GM23338 (cell line): Measurements from ENCODE around the gene SLITRK6.

Experiments used
- CREB1 ChIP-seq: fragments of 250-450 bp; sonication (Bioruptor Pico); IDR thresholded peaks from 2 replicates; pipeline ENCODE4 v1.5.0; 2020; ENCODE audit warnings: low read depth, mild to moderate bottlenecking, moderate library complexity
- CTCF ChIP-seq, 2 experiments: fragments of 200-600 bp in 1 of 2; sonication (generic) in 1 of 2; conservative IDR thresholded peaks; 2 replicates each; pipeline versions ENCODE4 v1.5.1 to v1.6.1; 2016 to 2017; ENCODE audit warnings: antibody characterized with exemption in 2 of 2, low read depth in 2 of 2, mild to moderate bottlenecking in 2 of 2, moderate library complexity in 1 of 2
- EZH2 ChIP-seq: fragments of 200-600 bp; sonication (generic); IDR thresholded peaks from one replicate; pipeline ENCODE4 v1.8.0; 2017; ENCODE audit warnings: antibody characterized with exemption, mild to moderate bottlenecking, low read depth; ENCODE audit not compliant: unreplicated experiment
- EZH2phosphoT487 ChIP-seq: fragments of 200-600 bp; sonication (generic); IDR thresholded peaks from one replicate; pipeline ENCODE4 v1.8.1; 2018; ENCODE audit warnings: antibody characterized with exemption; ENCODE audit not compliant: unreplicated experiment
- JUNB ChIP-seq: IDR thresholded peaks from one replicate; pipeline ENCODE4 v1.6.1; 2016; ENCODE audit warnings: antibody characterized with exemption; ENCODE audit not compliant: unreplicated experiment
- NANOG ChIP-seq: IDR thresholded peaks from 2 replicates; pipeline ENCODE4 v1.6.1; 2016; ENCODE audit warnings: antibody characterized with exemption, borderline replicate concordance
- POLR2AphosphoS5 ChIP-seq: IDR thresholded peaks from 2 replicates; pipeline ENCODE4 v1.6.1; 2016; ENCODE audit warnings: antibody characterized with exemption, low read depth
- STAT1 ChIP-seq: IDR thresholded peaks from one replicate; pipeline ENCODE4 v1.6.1; 2016; ENCODE audit warnings: antibody characterized with exemption; ENCODE audit not compliant: unreplicated experiment
- ZNF114 ChIP-seq: fragments of 250-450 bp; sonication (Bioruptor Pico); IDR thresholded peaks from 2 replicates; pipeline ENCODE4 v1.5.0; 2020; ENCODE audit warnings: mild to moderate bottlenecking, moderate library complexity
- ZNF331 ChIP-seq: fragments of 250-450 bp; sonication (Bioruptor Pico); IDR thresholded peaks from 2 replicates; pipeline ENCODE4 v1.5.0; 2020; ENCODE audit warnings: low read depth, mild to moderate bottlenecking, moderate library complexity
- TF ChIP-seq, protein P1 (sequence below): IDR thresholded peaks from one replicate; pipeline ENCODE4 v1.6.1; 2018; ENCODE audit warnings: antibody characterized with exemption; ENCODE audit not compliant: unreplicated experiment
- TF ChIP-seq, protein P2 (sequence below): IDR thresholded peaks from 2 replicates; pipeline ENCODE4 v1.6.1; 2016; ENCODE audit warnings: antibody characterized with exemption

GRCh38 chr13:85785205-85785604, 14.0 kb downstream of the SLITRK6 start:
- TF ChIP-seq CTCF (conservative IDR thresholded peaks at IDR 0.05; ENCODE audit: low read depth in 2 of 2): no peak
- TF ChIP-seq EZH2: no peak
- TF ChIP-seq, protein P1, sequence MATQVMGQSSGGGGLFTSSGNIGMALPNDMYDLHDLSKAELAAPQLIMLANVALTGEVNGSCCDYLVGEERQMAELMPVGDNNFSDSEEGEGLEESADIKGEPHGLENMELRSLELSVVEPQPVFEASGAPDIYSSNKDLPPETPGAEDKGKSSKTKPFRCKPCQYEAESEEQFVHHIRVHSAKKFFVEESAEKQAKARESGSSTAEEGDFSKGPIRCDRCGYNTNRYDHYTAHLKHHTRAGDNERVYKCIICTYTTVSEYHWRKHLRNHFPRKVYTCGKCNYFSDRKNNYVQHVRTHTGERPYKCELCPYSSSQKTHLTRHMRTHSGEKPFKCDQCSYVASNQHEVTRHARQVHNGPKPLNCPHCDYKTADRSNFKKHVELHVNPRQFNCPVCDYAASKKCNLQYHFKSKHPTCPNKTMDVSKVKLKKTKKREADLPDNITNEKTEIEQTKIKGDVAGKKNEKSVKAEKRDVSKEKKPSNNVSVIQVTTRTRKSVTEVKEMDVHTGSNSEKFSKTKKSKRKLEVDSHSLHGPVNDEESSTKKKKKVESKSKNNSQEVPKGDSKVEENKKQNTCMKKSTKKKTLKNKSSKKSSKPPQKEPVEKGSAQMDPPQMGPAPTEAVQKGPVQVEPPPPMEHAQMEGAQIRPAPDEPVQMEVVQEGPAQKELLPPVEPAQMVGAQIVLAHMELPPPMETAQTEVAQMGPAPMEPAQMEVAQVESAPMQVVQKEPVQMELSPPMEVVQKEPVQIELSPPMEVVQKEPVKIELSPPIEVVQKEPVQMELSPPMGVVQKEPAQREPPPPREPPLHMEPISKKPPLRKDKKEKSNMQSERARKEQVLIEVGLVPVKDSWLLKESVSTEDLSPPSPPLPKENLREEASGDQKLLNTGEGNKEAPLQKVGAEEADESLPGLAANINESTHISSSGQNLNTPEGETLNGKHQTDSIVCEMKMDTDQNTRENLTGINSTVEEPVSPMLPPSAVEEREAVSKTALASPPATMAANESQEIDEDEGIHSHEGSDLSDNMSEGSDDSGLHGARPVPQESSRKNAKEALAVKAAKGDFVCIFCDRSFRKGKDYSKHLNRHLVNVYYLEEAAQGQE: no peak
- TF ChIP-seq POLR2AphosphoS5: no peak
- no peak for TF ChIP-seq CREB1 (CRISPR knock-in tag)
- TF ChIP-seq ZNF331: no peak
- TF ChIP-seq EZH2phosphoT487: no peak
- TF ChIP-seq JUNB: no peak
- TF ChIP-seq STAT1: no peak
- TF ChIP-seq, protein P2, sequence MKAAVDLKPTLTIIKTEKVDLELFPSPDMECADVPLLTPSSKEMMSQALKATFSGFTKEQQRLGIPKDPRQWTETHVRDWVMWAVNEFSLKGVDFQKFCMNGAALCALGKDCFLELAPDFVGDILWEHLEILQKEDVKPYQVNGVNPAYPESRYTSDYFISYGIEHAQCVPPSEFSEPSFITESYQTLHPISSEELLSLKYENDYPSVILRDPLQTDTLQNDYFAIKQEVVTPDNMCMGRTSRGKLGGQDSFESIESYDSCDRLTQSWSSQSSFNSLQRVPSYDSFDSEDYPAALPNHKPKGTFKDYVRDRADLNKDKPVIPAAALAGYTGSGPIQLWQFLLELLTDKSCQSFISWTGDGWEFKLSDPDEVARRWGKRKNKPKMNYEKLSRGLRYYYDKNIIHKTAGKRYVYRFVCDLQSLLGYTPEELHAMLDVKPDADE: no peak
- TF ChIP-seq ZNF114: no peak
- no peak for TF ChIP-seq NANOG
